B cell (primary cell): ENCODE results near the gene MRS2. TPM values are rescaled to one million over a fixed set of nuclear protein-coding genes. Genes with fewer than 3 reads are reported as not detected.
"Not testable (repeated sequence)": the region's sequence is repeated elsewhere in the genome, so short reads cannot be mapped to it uniquely, and the experiment has no call there.

Experiments used
- ATAC-seq: fragments of 200-7000 bp; cut with Tn5 transposase; one replicate; pipeline ENCODE4 v1.10.0; 2021; ENCODE audit warnings: low read depth, mild to moderate bottlenecking, moderate number of reproducible peaks, moderate library complexity
- CTCF ChIA-PET: fragments of 350-600 bp; sonication (Branson Sonifier 250); formaldehyde crosslinking; loops from one replicate; lab custom pipeline; 2021; ENCODE audit warnings: antibody characterized with exemption, inconsistent platforms; lab: Charles Lee
- POLR2A ChIA-PET: fragments of 350-600 bp; sonication (Branson Sonifier 250); formaldehyde crosslinking; loops from one replicate; lab custom pipeline; 2021; ENCODE audit warnings: antibody characterized with exemption; lab: Charles Lee
- DNase-seq: peaks from one replicate; pipeline ENCODE4 v3.0.0; 2013
- H2AFZ ChIP-seq: 2 replicates; pipeline ENCODE4 v1.6.1; 2012; ENCODE audit warnings: mild to moderate bottlenecking, low read depth, low read length; ENCODE audit not compliant: insufficient read depth, poor library complexity, severe bottlenecking
- H3K27ac ChIP-seq, 2 donors: 1 replicate in 1 of 2; 2 replicates in 1 of 2; pipeline ENCODE4 v1.5.1; 2012 to 2013; ENCODE audit warnings: low read length in 2 of 2, mild to moderate bottlenecking in 2 of 2, moderate library complexity in 1 of 2
- H3K27me3 ChIP-seq, 4 experiments: fragments of 200-600 bp in 1 of 4; sonication (generic) in 1 of 4; replicated peaks in 1 of 4; 1 replicate in 2 of 4; 2 replicates in 2 of 4; pipeline versions ENCODE4 v1.6.1 to v1.7.0; 2013 to 2016; ENCODE audit warnings: low read length in 3 of 4, mild to moderate bottlenecking in 2 of 4, mixed read lengths in 1 of 4, moderate library complexity in 1 of 4; ENCODE audit not compliant: insufficient read depth in 4 of 4, control insufficient read depth in 3 of 4; ENCODE audit errors: control extremely low read depth in 1 of 4
- H3K36me3 ChIP-seq, 2 experiments: replicated peaks in 1 of 2; 1 replicate in 1 of 2; 2 replicates in 1 of 2; pipeline versions ENCODE4 v1.6.1 to v1.7.1; 2013; ENCODE audit warnings: low read length in 1 of 2; ENCODE audit not compliant: insufficient read depth in 2 of 2, control insufficient read depth in 1 of 2; ENCODE audit errors: control extremely low read depth in 1 of 2, extremely low read depth in 1 of 2
- H3K4me1 ChIP-seq, 2 donors: fragments of 200-600 bp in 1 of 2; sonication (generic) in 1 of 2; 1 replicate in 1 of 2; 2 replicates in 1 of 2; pipeline versions ENCODE4 v1.5.1 to v1.6.1; 2013 to 2017; ENCODE audit warnings: low read length in 2 of 2; ENCODE audit not compliant: control insufficient read depth in 2 of 2, insufficient read depth in 2 of 2
- H3K4me2 ChIP-seq: replicated peaks from 2 replicates; pipeline ENCODE3; 2012; ENCODE audit warnings: mild to moderate bottlenecking, low read depth, low read length; ENCODE audit not compliant: poor library complexity, severe bottlenecking
- H3K4me3 ChIP-seq, 5 experiments: fragments of 200-600 bp in 1 of 5; sonication (generic) in 1 of 5; 1 replicate in 3 of 5; 2 replicates in 2 of 5; pipeline versions ENCODE4 v1.5.1 to v1.7.0; 2011 to 2016; ENCODE audit warnings: low read length in 4 of 5, mild to moderate bottlenecking in 4 of 5, low read depth in 2 of 5, control low read depth in 1 of 5, moderate library complexity in 1 of 5; ENCODE audit not compliant: insufficient read depth in 1 of 5; ENCODE audit errors: control extremely low read depth in 1 of 5, extremely low read depth in 1 of 5
- H3K79me2 ChIP-seq: fragments of 200-600 bp; sonication (generic); one replicate; pipeline ENCODE4 v1.6.0; 2016; ENCODE audit warnings: low read length; ENCODE audit not compliant: control insufficient read depth, insufficient read depth
- H3K9ac ChIP-seq: fragments of 200-600 bp; sonication (generic); 2 replicates; pipeline ENCODE4 v1.6.1; 2017; ENCODE audit warnings: mild to moderate bottlenecking, low read length, moderate library complexity
- H3K9me3 ChIP-seq, 3 donors: one replicate each; pipeline versions ENCODE4 v1.6.1 to v1.7.1; 2013; ENCODE audit warnings: low read length in 2 of 3; ENCODE audit not compliant: control insufficient read depth in 2 of 3, insufficient read depth in 1 of 3; ENCODE audit errors: control extremely low read depth in 1 of 3
- H4K20me1 ChIP-seq: 2 replicates; pipeline ENCODE4 v1.6.0; 2012; ENCODE audit warnings: mild to moderate bottlenecking, low read length; ENCODE audit not compliant: insufficient read depth, control insufficient read depth, poor library complexity, severe bottlenecking
- H3K27ac Mint-ChIP-seq: one replicate; pipeline ENCODE4 v1.8.0; 2021; ENCODE audit warnings: mixed read lengths
- H3K27me3 Mint-ChIP-seq: one replicate; pipeline ENCODE4 v1.8.0; 2021; ENCODE audit warnings: mixed read lengths
- H3K4me1 Mint-ChIP-seq: one replicate; pipeline ENCODE4 v1.8.0; 2021; ENCODE audit warnings: mixed read lengths
- H3K4me3 Mint-ChIP-seq: one replicate; pipeline ENCODE4 v1.8.0; 2021; ENCODE audit warnings: mixed read lengths
- H3K9me3 Mint-ChIP-seq: one replicate; pipeline ENCODE4 v1.8.0; 2022; ENCODE audit warnings: mixed read lengths; ENCODE audit not compliant: insufficient read depth
- CTCF ChIP-seq: fragments of 200-600 bp; IDR thresholded peaks from one replicate; pipeline ENCODE4 v1.8.0; 2022; ENCODE audit warnings: antibody characterized with exemption, mild to moderate bottlenecking
- EZH2 ChIP-seq: IDR thresholded peaks from 2 replicates; pipeline ENCODE4 v1.6.1; 2012; ENCODE audit warnings: borderline replicate concordance, low read depth, mild to moderate bottlenecking, moderate library complexity, low read length; ENCODE audit not compliant: insufficient read depth, poor library complexity, severe bottlenecking
- WGBS: methylation state at CpG from one replicate; pipeline ENCODE4 v1.1.5; 2013; ENCODE audit warnings: missing lambda C conversion rate; ENCODE audit not compliant: insufficient coverage; 5-methylcytosine and 5-hydroxymethylcytosine counted together
- intact Hi-C: fragments of 100-400 bp; cut with micrococcal nuclease; formaldehyde crosslinking; loops from one replicate; pipeline ENCODE4 v1.10.0; 2022
- polyA plus RNA-seq: library from polyadenylated mRNA; depleted of rRNA; stranded (reverse); fragments of >200 nt; gene quantifications from 2 replicates; pipeline ENCODE4 v1.2.3, GENCODE V29; 2012
- total RNA-seq, 2 donors: library from RNA; stranded (reverse); fragments of 120-200 nt in 1 of 2; gene quantifications; 1 replicate in 1 of 2; 2 replicates in 1 of 2; pipeline versions ENCODE4 v1.2.3 to v1.2.4, GENCODE V29; 2013 to 2022

The MRS2 gene
- total and polyA plus RNA-seq, 2 donors (not counting 1 experiment from before 2014, with no cell fraction given) = 16.0 to 25.5 TPM

- H3K4me1 ChIP-seq, H3K27ac ChIP-seq, H3K4me1 Mint-ChIP-seq, H3K27ac Mint-ChIP-seq, intact Hi-C loops, H3K9me3 ChIP-seq, H3K4me2 ChIP-seq, CTCF ChIA-PET, H3K27me3 ChIP-seq, H4K20me1 ChIP-seq, H3K79me2 ChIP-seq, H3K36me3 ChIP-seq, H3K9me3 Mint-ChIP-seq, H3K4me3 Mint-ChIP-seq, ATAC-seq, H3K4me3 ChIP-seq, DNase-seq, H2AFZ ChIP-seq, H3K9ac ChIP-seq: not testable (repeated sequence)
- POLR2A ChIA-PET = interaction anchor here (0.7 kb wide), 1 partner anchor 1114 kb away, joined by 5 read pairs; no protein-coding TSS in a partner anchor
- no CpG with 5 or more reads among the region's 5 CpGs for WGBS
- peaks cover 18% of the 10 kb centered on the region for H3K27me3 Mint-ChIP-seq
Observed at GRCh38 chr6:24384369-24385130, 18.2 kb upstream of the MRS2 start.

GRCh38 chr6:24385536-24386269 lies 17.0 kb upstream of the MRS2 start:
- no peak overlapping the region for H2AFZ ChIP-seq
- intact Hi-C loops = no loop called here
- DNase-seq = no peak
- no peak for TF ChIP-seq EZH2
- no peak for TF ChIP-seq CTCF
- ATAC-seq = no peak
- H3K27ac ChIP-seq = no peak overlapping the region
- ChIA-PET CTCF (no interaction called here), POLR2A (no interaction called here)
- Mint-ChIP-seq H3K27ac (no peak overlapping the region), H3K4me3 (no peak overlapping the region), H3K9me3 (no peaks in the 10 kb centered on the region), H3K4me1 (no peaks in the 10 kb centered on the region), H3K27me3 (peaks cover 18% of the 10 kb centered on the region)
- WGBS = 82% methylated on average over 4 of the region's 8 CpGs
- no peaks in the 10 kb centered on the region for H3K4me1 ChIP-seq
- no peaks in the 10 kb centered on the region for H4K20me1 ChIP-seq
- H3K36me3 ChIP-seq = no peaks in the 10 kb centered on the region
- no peaks in the 10 kb centered on the region for H3K9me3 ChIP-seq
- H3K4me3 ChIP-seq = no peak overlapping the region
- H3K79me2 ChIP-seq = no peaks in the 10 kb centered on the region
- no peak overlapping the region for H3K9ac ChIP-seq
- H3K4me2 ChIP-seq = no peak overlapping the region
- H3K27me3 ChIP-seq = peaks cover 0 to 4% (median 0%) of the 10 kb centered on the region in 4 experiments
